ENCODE measurements around the gene ANKRD63. TPM values are rescaled to one million over a fixed set of nuclear protein-coding genes. Genes with fewer than 3 reads are reported as not detected.

ANKRD63 gene
- total and polyA plus RNA-seq, 10 of the 15 experiments (the other 5 are each of a cell fraction or from before 2014, with no cell fraction given): not detected

- TF ChIP-seq, protein P1, sequence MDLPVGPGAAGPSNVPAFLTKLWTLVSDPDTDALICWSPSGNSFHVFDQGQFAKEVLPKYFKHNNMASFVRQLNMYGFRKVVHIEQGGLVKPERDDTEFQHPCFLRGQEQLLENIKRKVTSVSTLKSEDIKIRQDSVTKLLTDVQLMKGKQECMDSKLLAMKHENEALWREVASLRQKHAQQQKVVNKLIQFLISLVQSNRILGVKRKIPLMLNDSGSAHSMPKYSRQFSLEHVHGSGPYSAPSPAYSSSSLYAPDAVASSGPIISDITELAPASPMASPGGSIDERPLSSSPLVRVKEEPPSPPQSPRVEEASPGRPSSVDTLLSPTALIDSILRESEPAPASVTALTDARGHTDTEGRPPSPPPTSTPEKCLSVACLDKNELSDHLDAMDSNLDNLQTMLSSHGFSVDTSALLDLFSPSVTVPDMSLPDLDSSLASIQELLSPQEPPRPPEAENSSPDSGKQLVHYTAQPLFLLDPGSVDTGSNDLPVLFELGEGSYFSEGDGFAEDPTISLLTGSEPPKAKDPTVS (IDR thresholded peaks at IDR 0.05; ENCODE audit: low read depth, low read length): no peak
These were observed 5.9 kb downstream of the ANKRD63 start (continued) for GRCh38 chr15:40276927-40277326.

DNA sequence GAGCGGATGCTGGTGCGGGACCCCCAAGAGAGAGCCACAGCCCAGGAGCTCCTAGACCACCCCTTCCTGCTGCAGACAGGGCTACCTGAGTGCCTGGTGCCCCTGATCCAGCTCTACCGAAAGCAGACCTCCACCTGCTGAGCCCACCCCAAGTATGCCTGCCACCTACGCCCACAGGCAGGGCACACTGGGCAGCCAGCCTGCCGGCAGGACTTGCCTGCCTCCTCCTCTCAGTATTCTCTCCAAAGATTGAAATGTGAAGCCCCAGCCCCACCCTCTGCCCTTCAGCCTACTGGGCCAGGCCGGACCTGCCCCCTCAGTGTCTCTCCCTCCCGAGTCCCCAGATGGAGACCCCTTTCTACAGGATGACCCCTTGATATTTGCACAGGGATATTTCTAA, 6.9 kb downstream of the ANKRD63 start:
- no peak overlapping the region for H3K4me3 ChIP-seq
- ChIA-PET POLR2A (interaction anchor here (0.6 kb wide), 1 partner anchor 133 kb away, joined by 4 read pairs; no protein-coding TSS in a partner anchor), CTCF (interaction anchor here (0.9 to 11.7 kb wide), 15 partner anchors 8 to 388 kb away, joined by 3 to 296 read pairs (median 16); partner anchors contain the start of genes CCDC9B, INAFM2, PLCB2 and SRP14), SMC1A (ENCODE audit: uncharacterized antibody, unreplicated experiment) (interaction anchor here (1.0 to 6.4 kb wide), 6 partner anchors 53 to 253 kb away, joined by 3 to 98 read pairs (median 4); no protein-coding TSS in a partner anchor), RAD21 (ENCODE audit: unreplicated experiment) (interaction anchor here (0.8 to 5.7 kb wide), 7 partner anchors 18 to 174 kb away, joined by 3 to 93 read pairs (median 21); partner anchors contain the start of genes CCDC9B and PLCB2)
- in situ Hi-C loops (cut with MboI): loop anchor here (5.0 to 10.0 kb wide), 3 partner anchors 36 to 491 kb away; partner anchors contain the start of gene FSIP1
- DNase-seq (ENCODE audit: low read depth, low spot score) (no peak), FAIRE-seq (no peak), ATAC-seq (no peak)
- H3K4me2 ChIP-seq (ENCODE audit: control insufficient read depth, insufficient read depth): no peak overlapping the region
- H3K4me1 ChIP-seq (ENCODE audit: control insufficient read depth, insufficient read depth, low read length): peaks cover 6% of the 10 kb centered on the region
- H3K27me3 ChIP-seq (replicated peaks in 1 of 2; ENCODE audit: control insufficient read depth in 2 of 2, insufficient read depth in 2 of 2, low read length in 1 of 2): peaks cover under 1 to 6% of the 10 kb centered on the region in 2 experiments; a peak in 3 of 4 replicates
- no TSS peak for BruUV-seq (replicated peaks)
- H4K20me1 ChIP-seq (ENCODE audit: control insufficient read depth, insufficient read depth): no peaks in the 10 kb centered on the region; the same call in 1 of the 2 replicates
- H3K36me3 ChIP-seq (ENCODE audit: control insufficient read depth in 2 of 2, insufficient read depth in 2 of 2, low read length in 1 of 2): no peaks in the 10 kb centered on the region
- TF ChIP-seq, protein P2, sequence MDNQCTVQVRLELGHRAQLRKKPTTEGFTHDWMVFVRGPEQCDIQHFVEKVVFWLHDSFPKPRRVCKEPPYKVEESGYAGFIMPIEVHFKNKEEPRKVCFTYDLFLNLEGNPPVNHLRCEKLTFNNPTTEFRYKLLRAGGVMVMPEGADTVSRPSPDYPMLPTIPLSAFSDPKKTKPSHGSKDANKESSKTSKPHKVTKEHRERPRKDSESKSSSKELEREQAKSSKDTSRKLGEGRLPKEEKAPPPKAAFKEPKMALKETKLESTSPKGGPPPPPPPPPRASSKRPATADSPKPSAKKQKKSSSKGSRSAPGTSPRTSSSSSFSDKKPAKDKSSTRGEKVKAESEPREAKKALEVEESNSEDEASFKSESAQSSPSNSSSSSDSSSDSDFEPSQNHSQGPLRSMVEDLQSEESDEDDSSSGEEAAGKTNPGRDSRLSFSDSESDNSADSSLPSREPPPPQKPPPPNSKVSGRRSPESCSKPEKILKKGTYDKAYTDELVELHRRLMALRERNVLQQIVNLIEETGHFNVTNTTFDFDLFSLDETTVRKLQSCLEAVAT (IDR thresholded peaks at IDR 0.05): no peak
- TF ChIP-seq CHD1 (IDR thresholded peaks at IDR 0.05; ENCODE audit: low read depth, low read length) (no peak), USF1 (IDR thresholded peaks at IDR 0.05; ENCODE audit: borderline replicate concordance, extremely low read length, insufficient read depth, low read depth, low read length) (no peak), YBX1 (IDR thresholded peaks at IDR 0.05) (no peak)
- TF ChIP-seq, protein P1 (IDR thresholded peaks at IDR 0.05; ENCODE audit: low read depth, low read length): no peak
- TF ChIP-seq, protein P3, sequence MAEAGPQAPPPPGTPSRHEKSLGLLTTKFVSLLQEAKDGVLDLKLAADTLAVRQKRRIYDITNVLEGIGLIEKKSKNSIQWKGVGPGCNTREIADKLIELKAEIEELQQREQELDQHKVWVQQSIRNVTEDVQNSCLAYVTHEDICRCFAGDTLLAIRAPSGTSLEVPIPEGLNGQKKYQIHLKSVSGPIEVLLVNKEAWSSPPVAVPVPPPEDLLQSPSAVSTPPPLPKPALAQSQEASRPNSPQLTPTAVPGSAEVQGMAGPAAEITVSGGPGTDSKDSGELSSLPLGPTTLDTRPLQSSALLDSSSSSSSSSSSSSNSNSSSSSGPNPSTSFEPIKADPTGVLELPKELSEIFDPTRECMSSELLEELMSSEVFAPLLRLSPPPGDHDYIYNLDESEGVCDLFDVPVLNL (IDR thresholded peaks at IDR 0.05; ENCODE audit: low read depth, low read length): no peak
- no peaks in the 10 kb centered on the region for H3K79me2 ChIP-seq (ENCODE audit: control insufficient read depth, insufficient read depth, low read length)
- intact Hi-C loops (cut with micrococcal nuclease; ENCODE audit: unreplicated experiment): loop anchor here (2.0 to 10.0 kb wide), 4 partner anchors 146 to 489 kb away; partner anchors contain the start of gene BMF
- WGBS (ENCODE audit: insufficient coverage, insufficient replicate concordance, low lambda C conversion rate, missing lambda C conversion rate): 58% methylated on average over 7 of the region's 7 CpGs
- no peaks in the 10 kb centered on the region for H3K9me3 ChIP-seq (replicated peaks; ENCODE audit: control insufficient read depth, insufficient read depth, low read length)
- H3K27ac ChIP-seq (ENCODE audit: control insufficient read depth, insufficient read depth): no peak overlapping the region
- H3K9ac ChIP-seq (ENCODE audit: control insufficient read depth, insufficient read depth, low read length): no peak overlapping the region
- no peak overlapping the region for H2AFZ ChIP-seq (ENCODE audit: control insufficient read depth, low read depth, low read length)

All from GM12878 (cell line).